Parathyroid adenoma (tissue), 2 donors: ENCODE data around the gene HOXA3.

Experiments
- H2AFZ ChIP-seq: fragments of 300-600 bp; sonication (generic); one replicate; pipeline ENCODE4 v1.7.0; 2017; ENCODE audit warnings: antibody characterized with exemption, mild to moderate bottlenecking
- H3K27ac ChIP-seq: fragments of 300-600 bp; sonication (generic); one replicate; pipeline ENCODE4 v1.7.0; 2017
- H3K27me3 ChIP-seq: fragments of 300-600 bp; sonication (generic); one replicate; pipeline ENCODE4 v1.7.0; 2017; ENCODE audit warnings: low read length; ENCODE audit not compliant: control insufficient read depth, insufficient read depth
- H3K36me3 ChIP-seq: fragments of 300-600 bp; sonication (generic); one replicate; pipeline ENCODE4 v1.7.0; 2017; ENCODE audit warnings: low read length; ENCODE audit not compliant: control insufficient read depth, insufficient read depth
- H3K4me1 ChIP-seq: fragments of 300-600 bp; sonication (generic); one replicate; pipeline ENCODE4 v1.7.0; 2017; ENCODE audit warnings: control low read depth
- H3K4me2 ChIP-seq: fragments of 300-600 bp; sonication (generic); one replicate; pipeline ENCODE4 v1.7.0; 2017; ENCODE audit warnings: low read length
- H3K4me3 ChIP-seq: fragments of 300-600 bp; sonication (generic); one replicate; pipeline ENCODE4 v1.7.0; 2017; ENCODE audit warnings: low read depth, low read length
- H3K79me2 ChIP-seq: fragments of 300-600 bp; sonication (generic); one replicate; pipeline ENCODE4 v1.7.0; 2017; ENCODE audit warnings: control low read depth
- H3K9ac ChIP-seq: fragments of 300-600 bp; sonication (generic); one replicate; pipeline ENCODE4 v1.7.0; 2017; ENCODE audit warnings: mild to moderate bottlenecking
- H3K9me3 ChIP-seq: fragments of 300-600 bp; sonication (generic); one replicate; pipeline ENCODE4 v1.7.0; 2017; ENCODE audit warnings: low read length; ENCODE audit not compliant: control insufficient read depth
- TF ChIP-seq, protein P1 (sequence below): fragments of 300-600 bp; sonication (generic); IDR thresholded peaks from one replicate; pipeline ENCODE4 v1.7.0; 2017; ENCODE audit warnings: antibody characterized with exemption, mild to moderate bottlenecking
- donor health status: primary hyperparathyroidism.

The HOXA3 gene

GRCh38 chr7:27160145-27160545 is 7.8 kb upstream of the HOXA3 start:
- TF ChIP-seq, protein P1, sequence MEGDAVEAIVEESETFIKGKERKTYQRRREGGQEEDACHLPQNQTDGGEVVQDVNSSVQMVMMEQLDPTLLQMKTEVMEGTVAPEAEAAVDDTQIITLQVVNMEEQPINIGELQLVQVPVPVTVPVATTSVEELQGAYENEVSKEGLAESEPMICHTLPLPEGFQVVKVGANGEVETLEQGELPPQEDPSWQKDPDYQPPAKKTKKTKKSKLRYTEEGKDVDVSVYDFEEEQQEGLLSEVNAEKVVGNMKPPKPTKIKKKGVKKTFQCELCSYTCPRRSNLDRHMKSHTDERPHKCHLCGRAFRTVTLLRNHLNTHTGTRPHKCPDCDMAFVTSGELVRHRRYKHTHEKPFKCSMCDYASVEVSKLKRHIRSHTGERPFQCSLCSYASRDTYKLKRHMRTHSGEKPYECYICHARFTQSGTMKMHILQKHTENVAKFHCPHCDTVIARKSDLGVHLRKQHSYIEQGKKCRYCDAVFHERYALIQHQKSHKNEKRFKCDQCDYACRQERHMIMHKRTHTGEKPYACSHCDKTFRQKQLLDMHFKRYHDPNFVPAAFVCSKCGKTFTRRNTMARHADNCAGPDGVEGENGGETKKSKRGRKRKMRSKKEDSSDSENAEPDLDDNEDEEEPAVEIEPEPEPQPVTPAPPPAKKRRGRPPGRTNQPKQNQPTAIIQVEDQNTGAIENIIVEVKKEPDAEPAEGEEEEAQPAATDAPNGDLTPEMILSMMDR = no peak
- peak overlapping the region; percentile 100 for H2AFZ ChIP-seq
- no peak overlapping the region for H3K27ac ChIP-seq
- peak overlapping the region; percentile 61 for H3K4me3 ChIP-seq
- no peaks in the 10 kb centered on the region for H3K9me3 ChIP-seq
- no peaks in the 10 kb centered on the region for H3K79me2 ChIP-seq
- H3K4me2 ChIP-seq = peak overlapping the region; percentile 87
- H3K9ac ChIP-seq = no peak overlapping the region
- peaks cover 41% of the 10 kb centered on the region for H3K27me3 ChIP-seq
- no peaks in the 10 kb centered on the region for H3K4me1 ChIP-seq
- no peaks in the 10 kb centered on the region for H3K36me3 ChIP-seq

DNA sequence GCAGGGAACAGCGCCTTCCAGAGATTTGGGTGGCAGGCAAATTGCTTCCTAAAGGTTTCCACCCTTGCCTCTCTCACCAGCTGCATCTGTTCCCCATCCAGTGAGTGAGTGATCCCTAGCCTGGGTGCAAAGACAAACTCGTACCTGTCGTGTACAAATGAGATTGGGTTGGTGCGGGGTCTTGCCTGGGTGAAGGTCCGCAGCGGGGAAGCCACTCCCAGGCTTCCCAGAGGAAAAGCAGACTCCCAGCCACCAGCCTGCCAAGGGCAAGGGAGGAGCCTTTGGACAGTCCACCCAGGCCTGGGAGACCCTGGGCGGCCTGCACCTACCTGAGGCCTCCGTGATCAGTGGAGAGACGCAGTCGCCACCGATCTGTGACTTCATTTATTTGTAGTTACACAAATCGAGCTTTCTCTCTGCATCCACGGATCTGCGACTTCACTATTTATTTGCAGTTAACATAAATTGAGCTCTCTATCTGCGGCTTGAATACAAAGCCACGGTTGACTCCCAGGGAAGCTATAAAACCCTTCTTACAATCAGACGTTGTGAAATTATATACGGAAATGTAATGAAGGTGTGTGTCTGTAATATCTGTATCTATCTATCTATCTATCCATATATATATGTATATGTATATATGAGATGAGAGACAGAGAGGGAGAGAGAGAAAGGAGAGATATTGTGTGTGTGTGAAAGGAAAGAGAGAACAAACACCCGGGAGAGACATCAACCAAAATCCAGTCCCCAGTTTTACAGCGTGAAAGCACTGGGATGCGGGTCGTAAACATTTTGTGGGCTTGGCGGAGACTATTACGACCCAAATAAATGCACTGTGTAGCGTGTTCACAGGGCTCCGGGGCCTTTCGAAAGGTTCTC is 7.1 kb upstream of the HOXA3 start:
- H3K4me1 ChIP-seq = no peaks in the 10 kb centered on the region
- no peaks in the 10 kb centered on the region for H3K9me3 ChIP-seq
- peaks cover 40% of the 10 kb centered on the region for H3K27me3 ChIP-seq
- H3K4me2 ChIP-seq = no peak overlapping the region
- no peak overlapping the region for H3K4me3 ChIP-seq
- peak overlapping the region; percentile 100 for H2AFZ ChIP-seq
- no peaks in the 10 kb centered on the region for H3K36me3 ChIP-seq
- H3K79me2 ChIP-seq = no peaks in the 10 kb centered on the region
- H3K27ac ChIP-seq = no peak overlapping the region
- TF ChIP-seq, protein P1 = no peak
- no peak overlapping the region for H3K9ac ChIP-seq

DNA sequence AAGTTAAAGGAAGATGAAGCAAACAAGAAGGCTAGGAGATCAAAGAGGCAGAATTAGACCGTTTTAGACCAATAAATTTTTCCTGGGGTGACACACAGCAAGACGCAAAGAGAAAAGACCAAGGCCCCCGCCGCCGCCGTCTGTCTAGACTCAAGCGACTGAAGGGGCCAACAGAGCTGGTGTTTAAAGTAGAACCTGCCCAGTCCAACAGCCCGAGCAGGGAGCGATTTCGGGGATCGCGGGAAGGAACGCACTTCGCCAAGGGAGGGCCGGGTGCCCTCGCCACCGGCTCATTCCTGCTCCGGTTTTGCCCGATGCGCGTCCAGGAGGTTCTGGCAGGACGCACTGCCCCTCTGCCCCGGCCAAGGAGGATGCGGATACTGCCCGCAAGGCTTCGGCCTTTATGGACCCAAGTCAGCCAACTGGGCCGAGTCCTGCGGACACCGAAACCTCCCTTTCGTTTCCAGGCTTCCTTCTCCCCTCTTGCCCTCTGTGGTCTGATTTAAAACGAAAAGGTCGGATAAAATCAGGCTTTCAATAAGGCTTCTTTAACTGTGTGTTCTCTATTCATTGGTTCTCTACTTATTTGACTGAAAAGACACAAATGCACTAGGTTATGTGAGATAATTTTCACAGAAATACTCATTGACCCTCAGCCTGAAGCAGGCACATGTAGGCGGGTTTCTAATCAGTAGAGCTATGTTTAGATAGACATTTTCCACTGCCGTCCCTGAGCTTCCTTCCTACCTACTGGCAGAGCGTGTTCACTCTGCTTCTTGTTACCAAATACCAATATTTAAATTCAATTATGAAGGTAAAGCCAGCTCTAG is 6.3 kb upstream of the HOXA3 start:
- TF ChIP-seq, protein P1 = no peak
- no peak overlapping the region for H3K27ac ChIP-seq
- H3K36me3 ChIP-seq = no peaks in the 10 kb centered on the region
- H2AFZ ChIP-seq = no peak overlapping the region
- no peaks in the 10 kb centered on the region for H3K9me3 ChIP-seq
- H3K4me2 ChIP-seq = no peak overlapping the region
- H3K79me2 ChIP-seq = no peaks in the 10 kb centered on the region
- peaks cover 37% of the 10 kb centered on the region for H3K27me3 ChIP-seq
- no peak overlapping the region for H3K9ac ChIP-seq
- H3K4me1 ChIP-seq = no peaks in the 10 kb centered on the region
- H3K4me3 ChIP-seq = no peak overlapping the region

DNA sequence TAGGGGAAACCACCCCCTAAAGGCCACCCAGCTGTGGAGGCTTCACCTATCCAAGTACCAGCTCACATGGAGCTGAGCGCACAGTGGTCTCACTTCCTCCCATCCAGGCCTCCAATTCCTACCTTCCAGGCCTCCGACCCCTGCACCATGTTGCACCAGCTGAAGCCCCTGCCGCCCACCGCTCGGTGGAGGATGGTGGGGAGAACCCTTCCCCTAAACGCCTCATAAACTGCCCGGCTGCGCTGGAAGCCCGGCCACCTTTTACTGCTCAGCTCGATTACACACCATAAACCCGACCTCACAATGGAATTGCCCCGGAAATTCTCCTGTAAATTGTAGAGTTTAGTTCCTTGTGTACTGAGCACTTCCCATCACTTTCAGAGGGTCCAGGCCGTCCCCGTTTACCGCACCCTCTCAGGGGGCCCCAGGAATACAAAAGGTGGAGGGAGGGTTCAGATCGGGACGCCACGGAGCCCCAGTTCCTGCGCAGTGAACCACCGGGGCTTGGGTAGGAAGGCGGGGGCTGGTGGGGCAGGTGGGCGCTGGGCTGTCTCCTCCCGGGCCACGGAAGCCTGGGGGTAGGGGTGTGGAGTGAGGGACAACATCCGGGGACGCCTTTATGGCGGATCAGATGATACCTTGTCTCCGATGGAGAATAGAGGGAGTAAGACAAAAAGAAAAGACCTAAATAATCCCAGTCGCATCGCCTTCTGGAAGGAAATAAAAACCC is 5.5 kb upstream of the HOXA3 start:
- Histone ChIP-seq H3K4me2 (no peak overlapping the region), H3K4me3 (no peak overlapping the region), H3K27me3 (peaks cover 32% of the 10 kb centered on the region), H3K79me2 (no peaks in the 10 kb centered on the region), H2AFZ (no peak overlapping the region), H3K4me1 (no peaks in the 10 kb centered on the region), H3K27ac (no peak overlapping the region), H3K36me3 (no peaks in the 10 kb centered on the region), H3K9ac (no peak overlapping the region), H3K9me3 (no peaks in the 10 kb centered on the region)
- TF ChIP-seq, protein P1 = no peak
